Karpas-422 (cell line): Measurements from ENCODE around the gene IGDCC3. TPM values are rescaled to one million over a fixed set of nuclear protein-coding genes. Genes with fewer than 3 reads are reported as not detected.

Source experiments
- DNase-seq: peaks from one replicate; pipeline ENCODE4 v3.0.0-alpha.2; 2015
- H2AFZ ChIP-seq: fragments of 200-600 bp; sonication (generic); 2 replicates; pipeline ENCODE4 v1.6.1; 2014; ENCODE audit warnings: antibody characterized with exemption, low read length, mixed read lengths
- H3K27ac ChIP-seq: fragments of 200-600 bp; sonication (generic); 2 replicates; pipeline ENCODE4 v1.5.1; 2014; ENCODE audit warnings: mild to moderate bottlenecking, low read length, moderate library complexity
- H3K27me3 ChIP-seq: fragments of 200-600 bp; sonication (generic); 2 replicates; pipeline ENCODE4 v1.6.1; 2014; ENCODE audit warnings: low read length, mixed read lengths
- H3K36me3 ChIP-seq: fragments of 200-600 bp; sonication (generic); 2 replicates; pipeline ENCODE4 v1.6.1; 2014; ENCODE audit warnings: low read length, mixed read lengths; ENCODE audit not compliant: insufficient read depth
- H3K4me1 ChIP-seq: fragments of 200-600 bp; sonication (generic); 2 replicates; pipeline ENCODE4 v1.6.1; 2014; ENCODE audit warnings: mild to moderate bottlenecking, low read length, mixed read lengths
- H3K4me2 ChIP-seq: fragments of 200-600 bp; sonication (generic); 2 replicates; pipeline ENCODE4 v1.6.1; 2014; ENCODE audit warnings: low read length, low read depth, mild to moderate bottlenecking; ENCODE audit not compliant: poor library complexity, severe bottlenecking
- H3K4me3 ChIP-seq: fragments of 200-600 bp; sonication (generic); 2 replicates; pipeline ENCODE4 v1.5.1; 2014; ENCODE audit warnings: mild to moderate bottlenecking, antibody characterized with exemption, low read length, mixed read lengths
- H3K79me2 ChIP-seq: fragments of 200-600 bp; sonication (generic); 2 replicates; pipeline ENCODE4 v1.6.1; 2014; ENCODE audit warnings: mild to moderate bottlenecking, low read length, mixed read lengths
- H3K9ac ChIP-seq: fragments of 200-600 bp; sonication (generic); 2 replicates; pipeline ENCODE4 v1.6.0; 2014; ENCODE audit warnings: low read length
- H3K9me2 ChIP-seq: fragments of 200-600 bp; sonication (generic), shearing (Covaris generic); replicated peaks from 2 replicates; pipeline ENCODE4 v1.6.0; 2014; ENCODE audit warnings: mild to moderate bottlenecking, low read length, moderate library complexity; ENCODE audit not compliant: insufficient read depth
- H3K9me3 ChIP-seq: fragments of 300-700, 200-600 bp; sonication (generic); 2 replicates; pipeline ENCODE4 v1.6.1; 2014; ENCODE audit warnings: low read length, mixed read lengths
- H4K20me1 ChIP-seq: fragments of 200-600 bp; sonication (generic); 2 replicates; pipeline ENCODE4 v1.6.1; 2014; ENCODE audit warnings: mild to moderate bottlenecking, antibody characterized with exemption, low read length, low read depth; ENCODE audit not compliant: insufficient read depth
- total RNA-seq: library from RNA; depleted of rRNA; stranded (reverse); fragments of >200 nt; shearing (Covaris generic); gene quantifications from 2 replicates; pipeline ENCODE4 v1.2.3, GENCODE V29; 2014; ENCODE audit warnings: low replicate concordance

IGDCC3 gene
- total RNA-seq, 1 experiment from 2014 or later, result not detected

DNA sequence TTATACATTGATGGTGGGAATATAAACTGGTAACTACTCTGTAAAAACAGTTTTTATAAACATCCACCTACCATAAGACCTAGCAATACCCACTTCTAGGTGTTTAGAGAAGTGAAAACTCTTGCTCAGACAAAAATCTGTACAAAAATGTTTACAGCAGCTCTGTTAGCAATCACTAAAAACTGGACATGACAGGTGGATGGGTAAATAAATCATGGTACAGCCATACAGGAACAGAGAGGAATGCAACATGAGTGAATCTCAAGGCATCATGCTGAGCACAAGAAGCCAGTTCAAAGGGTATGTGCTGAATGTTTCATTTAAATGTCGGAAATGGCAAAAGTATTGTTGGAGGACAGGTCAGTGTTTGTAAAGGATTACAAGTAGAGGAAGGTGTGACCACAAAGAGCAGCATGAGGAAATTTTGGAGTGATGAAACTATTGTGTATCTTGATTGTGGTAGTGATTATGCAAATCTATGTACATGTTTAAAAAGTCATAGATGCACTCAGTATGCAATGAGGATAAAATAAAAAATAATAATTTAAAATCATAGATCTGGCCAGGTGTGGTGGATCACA lies 84.8 kb downstream of the IGDCC3 start:
- H4K20me1 ChIP-seq, result no peaks in the 10 kb centered on the region
- H3K4me2 ChIP-seq, result no peak overlapping the region
- no peak overlapping the region for H2AFZ ChIP-seq
- no peaks in the 10 kb centered on the region for H3K36me3 ChIP-seq
- no peak for DNase-seq
- peaks cover 22% of the 10 kb centered on the region for H3K4me1 ChIP-seq
- H3K4me3 ChIP-seq, result no peak overlapping the region
- no peak overlapping the region for H3K27ac ChIP-seq
- no peaks in the 10 kb centered on the region for H3K79me2 ChIP-seq
- no peak overlapping the region for H3K9ac ChIP-seq
- no peaks in the 10 kb centered on the region for H3K9me3 ChIP-seq
- H3K9me2 ChIP-seq, result no peaks in the 10 kb centered on the region
- H3K27me3 ChIP-seq, result no peaks in the 10 kb centered on the region

DNA sequence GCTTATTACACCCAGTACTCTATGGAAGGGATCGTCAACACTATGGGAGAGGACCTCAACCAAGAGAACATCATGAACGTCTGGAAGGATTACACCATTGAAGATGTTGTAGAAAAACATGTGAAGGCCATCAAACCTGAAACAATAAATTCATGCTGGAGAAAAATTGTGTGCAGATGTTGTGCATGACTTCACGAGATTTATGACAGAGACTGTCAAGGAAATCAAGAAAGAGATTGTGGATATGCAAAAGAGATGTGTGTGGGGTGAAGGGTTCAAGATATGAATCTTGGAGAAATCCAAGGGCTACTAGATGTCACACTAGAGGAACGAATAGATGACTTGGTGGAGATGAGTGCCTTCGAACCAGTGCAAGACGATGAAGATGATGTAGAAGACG lies 87.6 kb downstream of the IGDCC3 start:
- H3K4me2 ChIP-seq, result no peak overlapping the region
- H3K4me1 ChIP-seq, result peaks cover 20% of the 10 kb centered on the region
- DNase-seq, result no peak
- H3K4me3 ChIP-seq, result no peak overlapping the region
- H3K79me2 ChIP-seq, result no peaks in the 10 kb centered on the region
- no peaks in the 10 kb centered on the region for H3K9me3 ChIP-seq
- H3K27ac ChIP-seq, result no peak overlapping the region
- H4K20me1 ChIP-seq, result no peaks in the 10 kb centered on the region
- H2AFZ ChIP-seq, result no peak overlapping the region
- no peak overlapping the region for H3K9ac ChIP-seq
- no peaks in the 10 kb centered on the region for H3K27me3 ChIP-seq
- H3K9me2 ChIP-seq, result no peaks in the 10 kb centered on the region
- no peaks in the 10 kb centered on the region for H3K36me3 ChIP-seq

DNA sequence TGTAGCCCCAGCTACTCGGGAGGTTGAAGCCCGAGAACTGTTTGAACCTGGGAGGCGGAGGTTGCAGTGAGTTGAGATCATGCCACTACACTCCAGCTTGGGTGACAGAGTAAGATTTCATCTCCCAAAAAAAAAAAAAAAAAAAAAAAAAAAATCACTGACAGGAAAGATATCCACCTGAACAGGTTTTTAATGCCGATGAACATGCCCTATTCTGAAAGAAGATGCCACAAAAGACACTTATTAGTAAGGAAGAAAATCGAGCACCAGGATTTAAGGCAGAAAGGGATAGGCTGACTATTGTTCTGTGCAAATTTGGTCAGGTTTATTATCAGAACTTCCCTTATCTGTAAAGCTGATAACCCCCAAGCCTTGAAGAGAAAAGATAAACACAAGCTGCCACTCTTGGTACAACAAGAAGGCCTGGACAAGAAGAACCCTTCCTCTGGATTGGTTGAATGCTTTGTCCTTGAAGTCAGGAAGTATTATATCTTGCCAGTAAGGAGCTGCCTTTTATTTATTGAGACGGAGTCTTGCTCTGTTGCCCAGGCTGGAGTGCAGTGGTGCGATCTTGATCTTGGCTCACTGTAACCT lies 88.4 kb downstream of the IGDCC3 start:
- H3K4me3 ChIP-seq, result no peak overlapping the region
- H3K79me2 ChIP-seq, result no peaks in the 10 kb centered on the region
- no peak overlapping the region for H3K9ac ChIP-seq

DNA sequence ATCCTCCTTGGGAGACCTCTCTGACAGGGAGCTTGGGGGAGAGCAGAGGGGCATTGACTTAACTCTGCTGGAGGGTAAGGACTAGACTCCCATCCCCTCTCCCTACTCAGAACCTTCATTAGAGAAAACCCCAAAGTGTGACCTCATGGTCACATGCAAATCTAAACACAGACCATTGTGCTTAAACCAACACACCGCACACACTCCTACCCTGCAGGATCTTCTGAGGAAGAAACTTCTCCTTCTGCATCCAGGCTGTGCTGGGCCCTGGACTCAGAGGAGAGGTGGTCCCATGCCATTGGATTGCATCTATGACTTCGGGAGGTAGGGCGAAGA lies 90.3 kb downstream of the IGDCC3 start:
- H3K36me3 ChIP-seq, result no peaks in the 10 kb centered on the region
- H2AFZ ChIP-seq, result peak overlapping the region; percentile 38
- H3K4me2 ChIP-seq, result peak overlapping the region; percentile 86
- no peak overlapping the region for H3K27ac ChIP-seq
- no peaks in the 10 kb centered on the region for H3K27me3 ChIP-seq
- no peaks in the 10 kb centered on the region for H4K20me1 ChIP-seq
- H3K4me1 ChIP-seq, result peaks cover 28% of the 10 kb centered on the region
- DNase-seq, result no peak
- peak overlapping the region; percentile 82 for H3K4me3 ChIP-seq
- H3K79me2 ChIP-seq, result no peaks in the 10 kb centered on the region
- no peaks in the 10 kb centered on the region for H3K9me3 ChIP-seq
- no peaks in the 10 kb centered on the region for H3K9me2 ChIP-seq
- H3K9ac ChIP-seq, result peak overlapping the region; percentile 67

More for the DNA sequence above, 88.4 kb downstream of the IGDCC3 start:
- Histone ChIP-seq H3K27me3 (no peaks in the 10 kb centered on the region), H3K9me2 (no peaks in the 10 kb centered on the region), H4K20me1 (no peaks in the 10 kb centered on the region), H3K4me1 (peaks cover 20% of the 10 kb centered on the region), H3K4me2 (no peak overlapping the region), H2AFZ (no peak overlapping the region), H3K36me3 (no peaks in the 10 kb centered on the region), H3K27ac (no peak overlapping the region), H3K9me3 (no peaks in the 10 kb centered on the region)
- DNase-seq, result no peak

DNA sequence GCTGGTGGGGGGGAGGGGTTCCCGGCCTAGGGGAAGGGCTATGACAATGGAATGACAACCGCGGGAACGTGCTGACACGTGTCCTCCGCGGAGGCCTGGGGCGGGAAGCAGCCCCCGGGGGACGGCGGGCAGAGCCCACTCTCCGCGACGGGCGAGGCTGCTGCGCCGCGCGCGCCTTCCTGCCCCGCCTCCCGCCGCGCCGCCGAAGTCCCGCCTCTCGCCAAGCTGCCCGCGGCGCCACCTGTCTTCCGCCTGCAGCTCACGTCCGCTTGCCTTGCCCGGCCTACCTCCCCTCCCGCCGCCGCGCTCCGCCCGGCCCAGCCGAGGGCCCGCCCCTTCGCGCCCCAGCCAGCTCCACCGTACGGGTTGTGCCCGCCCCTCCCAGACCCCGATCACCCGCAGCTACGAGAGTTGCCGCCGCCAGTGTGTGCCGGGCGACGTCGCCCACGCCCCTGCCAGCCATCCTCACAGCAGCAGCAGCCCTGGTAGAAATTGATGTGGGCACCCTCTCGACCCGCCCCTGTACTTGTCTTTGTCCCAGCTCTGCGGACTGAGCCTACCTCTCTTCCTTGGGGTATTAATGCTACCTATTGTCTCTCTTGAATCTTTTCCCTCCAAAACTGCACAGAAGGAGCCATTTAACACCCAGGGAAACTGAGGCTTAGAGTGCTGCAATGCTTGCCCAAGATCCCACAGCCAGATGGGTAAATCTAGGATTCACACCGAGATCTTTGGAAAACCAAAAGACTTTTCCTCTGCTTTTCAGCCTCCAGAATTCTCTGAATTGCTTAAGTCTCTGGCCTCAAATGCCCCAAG lies 90.9 kb downstream of the IGDCC3 start, which contains the start of gene PARP16:
Gene PARP16, minus strand, starts transcription at position 180 of the 816 bp plus-strand sequence. CDS start 457 bp downstream, outside the sequence.
- peak within 1 kb of the TSS; percentile 82 for H3K4me3 ChIP-seq
- DNase-seq, result peak; percentile 97
- H3K36me3 ChIP-seq, result no peaks in the 10 kb centered on the region
- H3K4me1 ChIP-seq, result peaks cover 28% of the 10 kb centered on the region
- peak within 1 kb of the TSS; percentile 89 for H2AFZ ChIP-seq
- peak within 1 kb of the TSS; percentile 86 for H3K4me2 ChIP-seq
- no peak within 1 kb of the TSS for H3K27ac ChIP-seq
- no peaks in the 10 kb centered on the region for H3K27me3 ChIP-seq
- H3K79me2 ChIP-seq, result no peaks in the 10 kb centered on the region
- H3K9me2 ChIP-seq, result no peaks in the 10 kb centered on the region
- H3K9ac ChIP-seq, result peak within 1 kb of the TSS; percentile 85
- no peaks in the 10 kb centered on the region for H4K20me1 ChIP-seq
- no peaks in the 10 kb centered on the region for H3K9me3 ChIP-seq

DNA sequence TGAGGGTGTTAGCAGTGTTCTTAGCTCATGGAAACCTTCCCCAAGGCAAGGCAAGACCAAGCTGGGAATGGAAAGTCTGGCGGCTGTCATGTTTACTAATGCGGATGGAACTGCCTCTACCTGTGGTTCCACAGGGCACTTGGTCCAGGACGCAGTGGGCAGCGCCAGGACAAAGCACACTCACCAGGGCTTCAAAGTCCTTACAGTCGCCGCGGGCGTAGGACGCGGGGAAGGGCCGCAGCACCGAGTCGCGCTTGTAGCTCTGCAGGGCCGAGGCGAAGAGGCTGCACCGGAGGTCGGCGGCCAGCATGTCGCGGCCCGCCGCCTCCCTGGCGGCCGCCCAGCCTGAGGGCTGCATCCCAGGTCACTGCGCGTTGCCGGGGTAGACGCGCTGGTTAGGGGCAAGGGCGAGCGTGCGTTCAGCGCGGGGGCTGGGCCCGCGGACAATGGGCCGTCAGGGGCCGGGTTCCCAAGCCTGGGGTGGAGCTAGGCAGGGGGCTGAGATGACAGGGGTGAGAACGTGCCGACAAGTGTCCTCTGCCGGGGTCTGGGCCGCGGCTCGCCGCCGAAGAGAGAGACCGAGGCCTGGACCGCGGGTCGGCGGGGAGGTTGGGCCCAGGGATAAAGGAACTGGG lies 91.6 kb downstream of the IGDCC3 start:
- no peak overlapping the region for H3K27ac ChIP-seq
- H3K4me1 ChIP-seq, result peaks cover 28% of the 10 kb centered on the region
- no peaks in the 10 kb centered on the region for H3K79me2 ChIP-seq
- H3K4me2 ChIP-seq, result peak overlapping the region; percentile 86
- H3K9ac ChIP-seq, result peak overlapping the region; percentile 85
- 0 out of 2 replicates have a peak, but pooled peaks cover under 1% of the 10 kb centered on the region for H4K20me1 ChIP-seq
- H2AFZ ChIP-seq, result peak overlapping the region; percentile 89
- no peaks in the 10 kb centered on the region for H3K36me3 ChIP-seq
- no peaks in the 10 kb centered on the region for H3K27me3 ChIP-seq
- no peaks in the 10 kb centered on the region for H3K9me2 ChIP-seq
- H3K4me3 ChIP-seq, result peak overlapping the region; percentile 82
- peak; percentile 61 for DNase-seq
- no peaks in the 10 kb centered on the region for H3K9me3 ChIP-seq

DNA sequence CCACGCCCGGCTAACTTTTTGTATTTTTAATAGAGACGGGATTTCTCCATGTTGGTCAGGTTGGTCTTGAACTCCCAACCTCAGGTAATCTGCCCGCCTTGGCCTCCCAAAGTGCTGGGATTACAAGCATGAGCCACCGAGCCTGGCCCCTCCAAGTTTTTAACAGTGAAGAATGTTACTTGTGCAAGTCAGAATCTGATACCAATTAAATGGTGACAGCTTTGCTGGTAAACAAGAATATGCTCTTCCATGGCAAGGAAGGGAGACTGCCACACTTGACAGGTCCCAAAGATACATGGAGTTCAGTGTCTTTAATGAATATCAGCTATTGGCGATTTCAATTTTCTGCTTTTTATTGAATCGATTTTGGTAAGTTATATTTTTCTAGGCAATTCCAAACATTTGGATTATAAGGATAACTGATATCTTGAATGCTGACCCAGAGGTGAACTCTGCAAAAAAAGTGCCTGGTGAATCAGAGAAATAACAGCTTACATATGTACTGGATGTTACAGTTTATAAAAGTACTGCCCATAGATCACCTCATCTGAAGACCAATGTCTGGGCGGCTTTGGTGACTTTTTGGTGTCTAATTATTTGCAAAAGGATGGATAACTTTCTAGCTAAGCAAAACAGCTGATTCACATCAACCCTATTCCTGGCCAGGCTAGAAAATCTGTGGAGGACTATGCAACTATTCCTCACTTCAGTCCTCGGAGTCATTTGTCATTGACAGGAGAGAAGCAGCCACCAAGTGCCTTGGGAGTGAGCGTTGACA lies 92.3 kb downstream of the IGDCC3 start:
- no peak overlapping the region for H2AFZ ChIP-seq
- no peaks in the 10 kb centered on the region for H3K27me3 ChIP-seq
- no peak overlapping the region for H3K27ac ChIP-seq

More for the DNA sequence above, 92.3 kb downstream of the IGDCC3 start:
- H3K4me1 ChIP-seq, result peaks cover 28% of the 10 kb centered on the region
- no peaks in the 10 kb centered on the region for H3K9me2 ChIP-seq
- no peaks in the 10 kb centered on the region for H3K36me3 ChIP-seq
- H3K9ac ChIP-seq, result peak overlapping the region; percentile 85
- H3K79me2 ChIP-seq, result no peaks in the 10 kb centered on the region
- H4K20me1 ChIP-seq, result 0 out of 2 replicates have a peak, but pooled peaks cover 4% of the 10 kb centered on the region
- peak overlapping the region; percentile 86 for H3K4me2 ChIP-seq
- peak; percentile 47 for DNase-seq
- H3K4me3 ChIP-seq, result peak overlapping the region; percentile 82
- H3K9me3 ChIP-seq, result no peaks in the 10 kb centered on the region
